Prostate gland (tissue), 2 donors: ENCODE measurements around the gene CCDC78. TPM values are rescaled to one million over a fixed set of nuclear protein-coding genes. Genes with fewer than 3 reads are reported as not detected.
"Not testable (repeated sequence)": the region's sequence is repeated elsewhere in the genome, so short reads cannot be mapped to it uniquely, and the experiment has no call there.

Experiments used
- DNase-seq: peaks from one replicate; pipeline ENCODE4 v3.0.0-alpha.2; 2019; ENCODE audit warnings: low spot score
- H3K27ac ChIP-seq, 2 donors: fragments of 200-600 bp; sonication (generic); 2 replicates each; pipeline ENCODE4 v1.5.1; 2017 to 2019
- H3K27me3 ChIP-seq: fragments of 200-600 bp; sonication (generic); replicated peaks from 2 replicates; pipeline ENCODE4 v1.5.1; 2019; ENCODE audit not compliant: insufficient read depth
- H3K36me3 ChIP-seq, 2 donors: fragments of 200-600 bp; sonication (generic); 1 replicate in 1 of 2; 2 replicates in 1 of 2; pipeline versions ENCODE4 v1.5.1 to v1.8.1; 2017 to 2019
- H3K4me1 ChIP-seq: fragments of 200-600 bp; sonication (generic); replicated peaks from 2 replicates; pipeline ENCODE4 v1.5.1; 2019
- H3K4me3 ChIP-seq, 2 donors: fragments of 200-600 bp; sonication (generic); 2 replicates each; pipeline ENCODE4 v1.5.1; 2017 to 2019
- H3K9me3 ChIP-seq: fragments of 200-600 bp; sonication (generic); 2 replicates; pipeline ENCODE4 v1.5.1; 2017
- CTCF ChIP-seq, 4 experiments: fragments of 200-600 bp in 2 of 4; fragments of 450-650 bp in 2 of 4; sonication (generic) in 2 of 4; IDR thresholded peaks; 1 replicate in 3 of 4; 2 replicates in 1 of 4; pipeline ENCODE4 v1.5.1; 2016 to 2019; ENCODE audit warnings: antibody characterized with exemption in 4 of 4, mild to moderate bottlenecking in 2 of 4, moderate library complexity in 2 of 4
- POLR2A ChIP-seq: fragments of 450-650 bp; IDR thresholded peaks from one replicate; pipeline ENCODE4 v1.6.1; 2016; ENCODE audit warnings: antibody characterized with exemption, mild to moderate bottlenecking
- POLR2AphosphoS5 ChIP-seq: sonication (generic); formaldehyde crosslinking; IDR thresholded peaks from one replicate; pipeline ENCODE4 v1.6.1; 2017; ENCODE audit warnings: antibody characterized with exemption
- WGBS: methylation state at CpG from one replicate; pipeline ENCODE4 v1.1.5; 2018; 5-methylcytosine and 5-hydroxymethylcytosine counted together
- intact Hi-C: fragments of 100-400 bp; cut with DNase I; formaldehyde crosslinking; loops from one replicate; pipeline ENCODE4 v1.14.2; 2022
- total RNA-seq, 2 donors: library from RNA; depleted of rRNA; stranded (reverse); fragments of >200 nt; gene quantifications; one replicate each; pipeline ENCODE4 v1.1.0, GENCODE V29; 2016

CCDC78 gene
- total RNA-seq, 2 donors from 2014 or later: 2.3 to 3.0 TPM

GRCh38 chr16:715477-716199, 10.6 kb downstream of the CCDC78 start:
- Histone ChIP-seq H3K27me3 (peaks cover 2% of the 10 kb centered on the region), H3K27ac (no peak overlapping the region), H3K36me3 (no peaks in the 10 kb centered on the region), H3K9me3 (no peaks in the 10 kb centered on the region), H3K4me1 (peaks cover 23% of the 10 kb centered on the region), H3K4me3 (peak overlapping the region; percentile 51 to 55)
- no peak for DNase-seq
- TF ChIP-seq CTCF (IDR thresholded peaks at IDR 0.05): peak in 1 of 4 experiments; percentile 20
- TF ChIP-seq POLR2AphosphoS5: no peak
- intact Hi-C loops: no loop called here
- WGBS: 2% methylated on average over 36 of the region's 74 CpGs

- intact Hi-C loops: loop anchor here (5.0 kb wide), 2 partner anchors 72 to 337 kb away; partner anchors contain the start of genes CHTF18 and RPUSD1
- peak within 1 kb of the TSS; percentile 51 to 55 for H3K4me3 ChIP-seq
- WGBS: 12% methylated on average over 32 of the region's 108 CpGs
- no peaks in the 10 kb centered on the region for H3K9me3 ChIP-seq
- peak; percentile 85 for DNase-seq
- no peak within 1 kb of the TSS for H3K27ac ChIP-seq
- TF ChIP-seq POLR2A: no peak
- TF ChIP-seq POLR2AphosphoS5: no peak
- no peak for TF ChIP-seq CTCF (IDR thresholded peaks at IDR 0.05)
- H3K36me3 ChIP-seq: no peaks in the 10 kb centered on the region
- peaks cover 5% of the 10 kb centered on the region for H3K27me3 ChIP-seq
- H3K4me1 ChIP-seq: peaks cover 15% of the 10 kb centered on the region
These were observed 11.4 kb downstream of the CCDC78 start, which contains the start of gene METRN for GRCh38 chr16:714558-715476. TSS of gene METRN (plus strand) at chr16:715118. CDS start at chr16:715290, 172 bp downstream.

- WGBS: 70% methylated on average over 11 of the region's 11 CpGs
- intact Hi-C loops: loop anchor here (5.0 kb wide), 2 partner anchors 73 to 338 kb away; partner anchors contain the start of genes CHTF18 and RPUSD1
These were observed 12.2 kb downstream of the CCDC78 start for GRCh38 chr16:714079-714478.

GRCh38 chr16:712740-713250, 13.4 kb downstream of the CCDC78 start:
- not testable (repeated sequence) for H3K36me3 ChIP-seq, H3K27ac ChIP-seq, H3K4me3 ChIP-seq, DNase-seq, H3K9me3 ChIP-seq, H3K27me3 ChIP-seq
- intact Hi-C loops: loop anchor here (5.0 kb wide), 2 partner anchors 75 to 340 kb away; partner anchors contain the start of genes CHTF18 and RPUSD1
- H3K4me1 ChIP-seq: peaks cover 14% of the 10 kb centered on the region
- TF ChIP-seq CTCF (IDR thresholded peaks at IDR 0.05): peak in 2 of 4 experiments; percentile 17 to 35
- WGBS: 37% methylated on average over 13 of the region's 13 CpGs

More at GRCh38 chr16:714079-714478, 12.2 kb downstream of the CCDC78 start:
- no peak overlapping the region for H3K27ac ChIP-seq
- no peak for DNase-seq
- H3K4me1 ChIP-seq: peaks cover 14% of the 10 kb centered on the region
- peaks cover 5% of the 10 kb centered on the region for H3K27me3 ChIP-seq
- TF ChIP-seq POLR2AphosphoS5 (no peak), POLR2A (no peak), CTCF (IDR thresholded peaks at IDR 0.05) (no peak)
- no peak overlapping the region for H3K4me3 ChIP-seq
- H3K9me3 ChIP-seq: no peaks in the 10 kb centered on the region
- H3K36me3 ChIP-seq: no peaks in the 10 kb centered on the region
